PFSK-1 (cell line): Measurements from ENCODE around the gene FRMD4A.

Source experiments
- FOXP2 ChIP-seq: optimal IDR thresholded peaks from 2 replicates; pipeline ENCODE3; 2011; ENCODE audit warnings: borderline replicate concordance, control low read depth, inconsistent platforms; ENCODE audit not compliant: insufficient read depth; ENCODE audit errors: extremely low read length, extremely low read depth
- POLR2AphosphoS5 ChIP-seq: IDR thresholded peaks from 2 replicates; pipeline ENCODE4 v1.6.1; 2012; ENCODE audit warnings: low read depth, mild to moderate bottlenecking, control low read depth, low read length, moderate library complexity
- SIN3A ChIP-seq: IDR thresholded peaks from 2 replicates; pipeline ENCODE4 v1.6.1; 2012; ENCODE audit warnings: mild to moderate bottlenecking, low read length, moderate library complexity, borderline replicate concordance; ENCODE audit not compliant: insufficient read depth
- TAF1 ChIP-seq: IDR thresholded peaks from 2 replicates; pipeline ENCODE4 v1.6.1; 2012; ENCODE audit warnings: low read length, control low read depth, borderline replicate concordance; ENCODE audit not compliant: insufficient read depth
- TF ChIP-seq, protein P1 (sequence below), 2 experiments: IDR thresholded peaks; 2 replicates each; pipeline versions ENCODE4 v1.6.1 to v1.8.0; 2011 to 2012; ENCODE audit warnings: low read depth in 2 of 2, low read length in 2 of 2, control low read depth in 1 of 2, inconsistent platforms in 1 of 2, mild to moderate bottlenecking in 1 of 2, moderate library complexity in 1 of 2; ENCODE audit not compliant: insufficient read depth in 1 of 2

FRMD4A gene

GRCh38 chr10:13915710-13916109 lies 415.0 kb downstream of the FRMD4A start:
- TF ChIP-seq, protein P1, sequence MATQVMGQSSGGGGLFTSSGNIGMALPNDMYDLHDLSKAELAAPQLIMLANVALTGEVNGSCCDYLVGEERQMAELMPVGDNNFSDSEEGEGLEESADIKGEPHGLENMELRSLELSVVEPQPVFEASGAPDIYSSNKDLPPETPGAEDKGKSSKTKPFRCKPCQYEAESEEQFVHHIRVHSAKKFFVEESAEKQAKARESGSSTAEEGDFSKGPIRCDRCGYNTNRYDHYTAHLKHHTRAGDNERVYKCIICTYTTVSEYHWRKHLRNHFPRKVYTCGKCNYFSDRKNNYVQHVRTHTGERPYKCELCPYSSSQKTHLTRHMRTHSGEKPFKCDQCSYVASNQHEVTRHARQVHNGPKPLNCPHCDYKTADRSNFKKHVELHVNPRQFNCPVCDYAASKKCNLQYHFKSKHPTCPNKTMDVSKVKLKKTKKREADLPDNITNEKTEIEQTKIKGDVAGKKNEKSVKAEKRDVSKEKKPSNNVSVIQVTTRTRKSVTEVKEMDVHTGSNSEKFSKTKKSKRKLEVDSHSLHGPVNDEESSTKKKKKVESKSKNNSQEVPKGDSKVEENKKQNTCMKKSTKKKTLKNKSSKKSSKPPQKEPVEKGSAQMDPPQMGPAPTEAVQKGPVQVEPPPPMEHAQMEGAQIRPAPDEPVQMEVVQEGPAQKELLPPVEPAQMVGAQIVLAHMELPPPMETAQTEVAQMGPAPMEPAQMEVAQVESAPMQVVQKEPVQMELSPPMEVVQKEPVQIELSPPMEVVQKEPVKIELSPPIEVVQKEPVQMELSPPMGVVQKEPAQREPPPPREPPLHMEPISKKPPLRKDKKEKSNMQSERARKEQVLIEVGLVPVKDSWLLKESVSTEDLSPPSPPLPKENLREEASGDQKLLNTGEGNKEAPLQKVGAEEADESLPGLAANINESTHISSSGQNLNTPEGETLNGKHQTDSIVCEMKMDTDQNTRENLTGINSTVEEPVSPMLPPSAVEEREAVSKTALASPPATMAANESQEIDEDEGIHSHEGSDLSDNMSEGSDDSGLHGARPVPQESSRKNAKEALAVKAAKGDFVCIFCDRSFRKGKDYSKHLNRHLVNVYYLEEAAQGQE (IDR thresholded peaks at IDR 0.05; ENCODE audit: insufficient read depth in 1 of 2, low read depth in 2 of 2, low read length in 2 of 2), result no peak
- TF ChIP-seq TAF1, result no peak
- TF ChIP-seq POLR2AphosphoS5, result no peak
- TF ChIP-seq SIN3A, result no peak
- no peak for TF ChIP-seq FOXP2

GRCh38 chr10:13913897-13914296 lies 416.8 kb downstream of the FRMD4A start:
- no peak for TF ChIP-seq FOXP2
- no peak for TF ChIP-seq TAF1
- TF ChIP-seq, protein P1 (IDR thresholded peaks at IDR 0.05; ENCODE audit: insufficient read depth in 1 of 2, low read depth in 2 of 2, low read length in 2 of 2), result no peak
- no peak for TF ChIP-seq SIN3A

GRCh38 chr10:13911821-13912520 lies 418.8 kb downstream of the FRMD4A start:
- TF ChIP-seq FOXP2 (no peak), SIN3A (no peak), TAF1 (no peak), POLR2AphosphoS5 (no peak)
- TF ChIP-seq, protein P1 (IDR thresholded peaks at IDR 0.05; ENCODE audit: insufficient read depth in 1 of 2, low read depth in 2 of 2, low read length in 2 of 2), result no peak

- TF ChIP-seq, protein P1 (IDR thresholded peaks at IDR 0.05; ENCODE audit: insufficient read depth in 1 of 2, low read depth in 2 of 2, low read length in 2 of 2), result no peak
- no peak for TF ChIP-seq POLR2AphosphoS5
- TF ChIP-seq TAF1, result no peak
- no peak for TF ChIP-seq SIN3A
Observed at GRCh38 chr10:13909516-13910258, 421.0 kb downstream of the FRMD4A start.
